Neural progenitor cell (in vitro differentiated cells): ENCODE data around the gene VPS37B.

Source experiments
- EZH2 ChIP-seq: fragments of 200-600 bp; sonication (generic); IDR thresholded peaks from 2 replicates; pipeline ENCODE4 v1.6.1; 2017; ENCODE audit warnings: antibody characterized with exemption, mild to moderate bottlenecking, moderate library complexity
- EZH2phosphoT487 ChIP-seq: fragments of 200-600 bp; sonication (generic); IDR thresholded peaks from 2 replicates; pipeline ENCODE4 v1.6.1; 2017; ENCODE audit warnings: antibody characterized with exemption
- TF ChIP-seq, protein P1 (sequence below): fragments of 200-600 bp; sonication (generic); IDR thresholded peaks from 2 replicates; pipeline ENCODE4 v1.5.1; 2017; ENCODE audit warnings: antibody characterized with exemption, mild to moderate bottlenecking

DNA sequence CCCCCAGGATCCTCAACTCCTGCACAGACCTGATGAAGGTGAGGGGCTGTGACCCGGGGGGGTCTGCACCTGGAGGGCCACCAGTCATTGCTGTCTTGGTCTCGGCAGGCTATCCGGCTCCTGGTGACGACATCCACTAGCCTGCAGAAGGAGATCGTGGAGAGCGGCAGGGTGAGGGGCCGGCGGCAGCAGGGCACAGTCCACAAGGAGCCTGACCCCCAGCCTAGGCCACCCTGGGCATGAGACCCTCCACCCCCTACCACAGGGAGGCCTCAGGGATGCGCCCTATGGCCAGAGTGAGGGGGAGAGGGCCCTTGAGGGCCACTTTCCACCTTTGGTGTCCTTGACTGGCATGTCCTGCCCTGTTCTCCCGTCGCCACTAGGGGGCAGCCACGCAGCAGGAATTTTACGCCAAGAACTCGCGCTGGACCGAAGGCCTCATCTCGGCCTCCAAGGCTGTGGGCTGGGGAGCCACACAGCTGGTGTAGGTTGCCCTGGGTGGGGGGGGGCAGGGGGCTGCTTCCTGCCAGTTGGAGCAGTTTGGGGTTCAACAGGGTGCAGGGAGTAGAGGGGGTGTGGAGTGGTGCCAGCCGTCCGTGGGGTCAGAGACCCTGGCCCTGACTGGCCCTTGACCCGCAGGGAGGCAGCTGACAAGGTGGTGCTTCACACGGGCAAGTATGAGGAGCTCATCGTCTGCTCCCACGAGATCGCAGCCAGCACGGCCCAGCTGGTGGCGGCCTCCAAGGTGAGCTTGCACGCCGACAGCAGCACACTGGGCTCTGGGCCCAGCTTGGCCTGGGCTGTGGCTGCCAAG, 35.7 kb downstream of the VPS37B start:
- no peak for TF ChIP-seq EZH2
- TF ChIP-seq, protein P1, sequence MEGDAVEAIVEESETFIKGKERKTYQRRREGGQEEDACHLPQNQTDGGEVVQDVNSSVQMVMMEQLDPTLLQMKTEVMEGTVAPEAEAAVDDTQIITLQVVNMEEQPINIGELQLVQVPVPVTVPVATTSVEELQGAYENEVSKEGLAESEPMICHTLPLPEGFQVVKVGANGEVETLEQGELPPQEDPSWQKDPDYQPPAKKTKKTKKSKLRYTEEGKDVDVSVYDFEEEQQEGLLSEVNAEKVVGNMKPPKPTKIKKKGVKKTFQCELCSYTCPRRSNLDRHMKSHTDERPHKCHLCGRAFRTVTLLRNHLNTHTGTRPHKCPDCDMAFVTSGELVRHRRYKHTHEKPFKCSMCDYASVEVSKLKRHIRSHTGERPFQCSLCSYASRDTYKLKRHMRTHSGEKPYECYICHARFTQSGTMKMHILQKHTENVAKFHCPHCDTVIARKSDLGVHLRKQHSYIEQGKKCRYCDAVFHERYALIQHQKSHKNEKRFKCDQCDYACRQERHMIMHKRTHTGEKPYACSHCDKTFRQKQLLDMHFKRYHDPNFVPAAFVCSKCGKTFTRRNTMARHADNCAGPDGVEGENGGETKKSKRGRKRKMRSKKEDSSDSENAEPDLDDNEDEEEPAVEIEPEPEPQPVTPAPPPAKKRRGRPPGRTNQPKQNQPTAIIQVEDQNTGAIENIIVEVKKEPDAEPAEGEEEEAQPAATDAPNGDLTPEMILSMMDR: peak; percentile 95
- no peak for TF ChIP-seq EZH2phosphoT487
